IMR-90 (cell line): ENCODE data around the gene LSM12. TPM values are rescaled to one million over a fixed set of nuclear protein-coding genes. Genes with fewer than 3 reads are reported as not detected.

Source experiments
- FOS ChIP-seq: fragments of 150-350 bp; IDR thresholded peaks from 2 replicates; pipeline ENCODE4 v1.6.1; 2016; ENCODE audit warnings: low read depth, low read length
- polyA plus RNA-seq, 3 experiments: library from polyadenylated mRNA; depleted of rRNA; stranded (reverse); fragments of >200 nt; gene quantifications; 2 replicates each; pipeline ENCODE4 v1.2.3, GENCODE V29; 2012; ENCODE audit warnings: low replicate concordance in 1 of 3
- total RNA-seq: library from RNA; depleted of rRNA; stranded (reverse); fragments of >200 nt; gene quantifications from 2 replicates; pipeline ENCODE4 v1.2.3, GENCODE V29; 2012
- TF ChIP-seq, protein P1 (sequence below): conservative IDR thresholded peaks from 2 replicates; pipeline ENCODE4 v1.5.1; 2012; ENCODE audit warnings: mild to moderate bottlenecking, low read depth, low read length, improper control_type of control experiment

Gene LSM12
- total and polyA plus RNA-seq, 2 of the 4 experiments (the other 2 are of a cell fraction) = 38.0 to 41.0 TPM

DNA sequence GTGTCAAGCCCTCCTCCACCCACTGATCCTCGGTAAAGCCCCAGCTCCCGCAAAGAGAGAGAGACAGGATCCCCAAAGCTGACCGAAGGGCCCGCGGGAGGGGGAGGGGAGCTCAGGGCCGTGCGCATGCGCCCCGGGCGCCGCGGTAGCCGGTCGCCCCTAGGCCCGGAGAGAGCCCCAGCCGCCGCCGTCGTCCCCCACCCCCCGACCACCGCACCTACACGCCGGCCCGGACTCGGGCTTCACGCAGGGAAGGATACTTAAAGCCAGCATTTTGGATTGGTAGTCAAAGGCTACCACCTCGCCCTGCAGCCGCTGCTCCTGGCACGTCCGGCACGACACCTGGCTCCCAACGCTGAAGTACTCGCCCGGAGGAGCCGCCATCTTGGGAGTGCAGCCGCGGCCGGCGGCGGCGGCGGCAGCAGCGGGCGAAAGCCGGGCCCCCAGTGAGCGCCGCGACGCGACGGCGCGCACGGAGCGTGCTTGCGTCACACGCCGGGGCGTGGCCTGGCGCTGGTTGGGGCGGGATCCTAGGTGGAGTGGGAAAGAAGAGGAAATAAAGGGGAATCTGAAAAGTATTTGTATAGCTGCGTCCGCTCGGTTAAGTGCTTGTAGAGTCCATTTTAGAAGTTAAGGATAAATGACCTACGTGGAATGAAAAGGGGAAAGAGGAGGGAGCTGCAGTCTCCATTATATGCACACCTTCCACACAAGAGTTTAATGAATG, at the start of gene LSM12 (continued):
- TF ChIP-seq FOS = no peak
- TF ChIP-seq, protein P1, sequence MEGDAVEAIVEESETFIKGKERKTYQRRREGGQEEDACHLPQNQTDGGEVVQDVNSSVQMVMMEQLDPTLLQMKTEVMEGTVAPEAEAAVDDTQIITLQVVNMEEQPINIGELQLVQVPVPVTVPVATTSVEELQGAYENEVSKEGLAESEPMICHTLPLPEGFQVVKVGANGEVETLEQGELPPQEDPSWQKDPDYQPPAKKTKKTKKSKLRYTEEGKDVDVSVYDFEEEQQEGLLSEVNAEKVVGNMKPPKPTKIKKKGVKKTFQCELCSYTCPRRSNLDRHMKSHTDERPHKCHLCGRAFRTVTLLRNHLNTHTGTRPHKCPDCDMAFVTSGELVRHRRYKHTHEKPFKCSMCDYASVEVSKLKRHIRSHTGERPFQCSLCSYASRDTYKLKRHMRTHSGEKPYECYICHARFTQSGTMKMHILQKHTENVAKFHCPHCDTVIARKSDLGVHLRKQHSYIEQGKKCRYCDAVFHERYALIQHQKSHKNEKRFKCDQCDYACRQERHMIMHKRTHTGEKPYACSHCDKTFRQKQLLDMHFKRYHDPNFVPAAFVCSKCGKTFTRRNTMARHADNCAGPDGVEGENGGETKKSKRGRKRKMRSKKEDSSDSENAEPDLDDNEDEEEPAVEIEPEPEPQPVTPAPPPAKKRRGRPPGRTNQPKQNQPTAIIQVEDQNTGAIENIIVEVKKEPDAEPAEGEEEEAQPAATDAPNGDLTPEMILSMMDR = no peak
